Ascending aorta (tissue), 2 donors: ENCODE data around the gene SRP14. TPM values are rescaled to one million over a fixed set of nuclear protein-coding genes. Genes with fewer than 3 reads are reported as not detected.

Source experiments
- DNase-seq, 2 donors: peaks; one replicate each; pipeline ENCODE4 v3.0.0-alpha.2; 2019; ENCODE audit warnings: low spot score in 2 of 2
- H3K27ac ChIP-seq, 2 donors: fragments of 200-600 bp; sonication (generic); one replicate each; pipeline ENCODE4 v1.5.1; 2016 to 2017; ENCODE audit warnings: mild to moderate bottlenecking in 1 of 2
- H3K27me3 ChIP-seq: fragments of 200-600 bp; sonication (generic); one replicate; pipeline ENCODE4 v1.5.1; 2017
- H3K36me3 ChIP-seq, 2 donors: fragments of 200-600 bp; sonication (generic); one replicate each; pipeline ENCODE4 v1.5.1; 2016
- H3K4me1 ChIP-seq, 2 donors: fragments of 200-600 bp; sonication (generic); one replicate each; pipeline ENCODE4 v1.5.1; 2016 to 2017; ENCODE audit warnings: mild to moderate bottlenecking in 1 of 2
- H3K4me3 ChIP-seq, 2 donors: fragments of 200-600 bp; sonication (generic); one replicate each; pipeline ENCODE4 v1.5.1; 2016 to 2017; ENCODE audit warnings: mild to moderate bottlenecking in 1 of 2
- H3K9me3 ChIP-seq, 2 donors: fragments of 200-600 bp; sonication (generic); one replicate each; pipeline ENCODE4 v1.5.1; 2016
- intact Hi-C: fragments of 100-400 bp; cut with DNase I; formaldehyde crosslinking; loops from one replicate; pipeline ENCODE4 v1.15.1; 2023
- total RNA-seq: library from RNA; depleted of rRNA; stranded (reverse); fragments of >200 nt; gene quantifications from one replicate; pipeline ENCODE4 v1.1.0, GENCODE V29; 2016
- TF ChIP-seq, protein P1 (sequence below), 3 experiments: fragments of 200-600 bp in 2 of 3; fragments of 450-650 bp in 1 of 3; sonication (generic) in 2 of 3; IDR thresholded peaks; one replicate each; pipeline ENCODE4 v1.5.1; 2016 to 2019; ENCODE audit warnings: antibody characterized with exemption in 3 of 3, mild to moderate bottlenecking in 1 of 3, moderate library complexity in 1 of 3

The SRP14 gene
- total RNA-seq, 1 donor from 2014 or later: 365 TPM

GRCh38 chr15:40058476-40059140 is 19.6 kb upstream of the SRP14 start:
- H3K9me3 ChIP-seq: no peaks in the 10 kb centered on the region
- no peaks in the 10 kb centered on the region for H3K36me3 ChIP-seq
- TF ChIP-seq, protein P1, sequence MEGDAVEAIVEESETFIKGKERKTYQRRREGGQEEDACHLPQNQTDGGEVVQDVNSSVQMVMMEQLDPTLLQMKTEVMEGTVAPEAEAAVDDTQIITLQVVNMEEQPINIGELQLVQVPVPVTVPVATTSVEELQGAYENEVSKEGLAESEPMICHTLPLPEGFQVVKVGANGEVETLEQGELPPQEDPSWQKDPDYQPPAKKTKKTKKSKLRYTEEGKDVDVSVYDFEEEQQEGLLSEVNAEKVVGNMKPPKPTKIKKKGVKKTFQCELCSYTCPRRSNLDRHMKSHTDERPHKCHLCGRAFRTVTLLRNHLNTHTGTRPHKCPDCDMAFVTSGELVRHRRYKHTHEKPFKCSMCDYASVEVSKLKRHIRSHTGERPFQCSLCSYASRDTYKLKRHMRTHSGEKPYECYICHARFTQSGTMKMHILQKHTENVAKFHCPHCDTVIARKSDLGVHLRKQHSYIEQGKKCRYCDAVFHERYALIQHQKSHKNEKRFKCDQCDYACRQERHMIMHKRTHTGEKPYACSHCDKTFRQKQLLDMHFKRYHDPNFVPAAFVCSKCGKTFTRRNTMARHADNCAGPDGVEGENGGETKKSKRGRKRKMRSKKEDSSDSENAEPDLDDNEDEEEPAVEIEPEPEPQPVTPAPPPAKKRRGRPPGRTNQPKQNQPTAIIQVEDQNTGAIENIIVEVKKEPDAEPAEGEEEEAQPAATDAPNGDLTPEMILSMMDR (IDR thresholded peaks at IDR 0.05): no peak
- H3K4me1 ChIP-seq: peaks cover 5 to 12% of the 10 kb centered on the region in 2 donors
- peak in 1 of 2 donors; percentile 33 for DNase-seq
- intact Hi-C loops: no loop called here
- H3K4me3 ChIP-seq: no peak overlapping the region
- no peaks in the 10 kb centered on the region for H3K27me3 ChIP-seq
- H3K27ac ChIP-seq: no peak overlapping the region

DNA sequence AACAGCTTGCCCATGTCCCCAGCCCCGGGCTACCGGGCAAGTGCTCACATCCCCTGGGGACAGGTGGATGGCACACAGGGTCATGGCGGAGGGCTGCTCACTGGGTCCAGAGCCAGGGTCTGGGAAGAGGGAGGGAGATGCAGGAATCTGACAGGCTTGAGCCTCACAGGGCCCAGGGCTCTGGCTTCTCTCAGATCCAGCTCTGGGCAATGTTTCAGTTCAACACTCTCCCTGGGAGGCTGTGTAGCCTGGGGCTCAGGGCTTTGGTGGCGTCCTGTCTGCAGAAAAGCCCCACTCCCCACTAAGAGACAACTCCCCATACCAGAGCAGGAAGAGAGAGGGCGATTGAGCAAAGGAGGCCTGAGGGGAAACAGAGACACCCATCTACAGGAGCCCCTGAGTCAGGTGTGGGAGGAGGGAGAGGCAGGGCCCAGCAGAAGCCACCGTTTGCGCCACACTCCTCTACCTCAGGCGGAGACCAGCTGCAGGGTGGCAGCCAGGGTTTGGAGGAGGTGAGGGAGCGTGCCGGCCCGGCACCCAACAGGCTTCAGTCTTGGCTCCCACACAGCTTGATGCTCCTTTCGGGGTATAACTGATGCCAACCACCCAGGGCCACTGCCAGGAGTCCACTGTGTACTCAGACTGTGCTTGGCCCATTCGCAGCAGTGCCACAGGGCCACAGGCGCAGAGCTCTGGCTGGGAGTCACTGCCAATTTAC is 16.8 kb upstream of the SRP14 start:
- peak in 1 of 2 donors; percentile 54 for DNase-seq
- H3K27ac ChIP-seq: no peak overlapping the region
- H3K36me3 ChIP-seq: no peaks in the 10 kb centered on the region
- H3K4me1 ChIP-seq: peaks cover 0 to 7% of the 10 kb centered on the region in 2 donors
- H3K4me3 ChIP-seq: no peak overlapping the region
- intact Hi-C loops: no loop called here
- no peaks in the 10 kb centered on the region for H3K9me3 ChIP-seq
- TF ChIP-seq, protein P1 (IDR thresholded peaks at IDR 0.05): no peak
- no peaks in the 10 kb centered on the region for H3K27me3 ChIP-seq

DNA sequence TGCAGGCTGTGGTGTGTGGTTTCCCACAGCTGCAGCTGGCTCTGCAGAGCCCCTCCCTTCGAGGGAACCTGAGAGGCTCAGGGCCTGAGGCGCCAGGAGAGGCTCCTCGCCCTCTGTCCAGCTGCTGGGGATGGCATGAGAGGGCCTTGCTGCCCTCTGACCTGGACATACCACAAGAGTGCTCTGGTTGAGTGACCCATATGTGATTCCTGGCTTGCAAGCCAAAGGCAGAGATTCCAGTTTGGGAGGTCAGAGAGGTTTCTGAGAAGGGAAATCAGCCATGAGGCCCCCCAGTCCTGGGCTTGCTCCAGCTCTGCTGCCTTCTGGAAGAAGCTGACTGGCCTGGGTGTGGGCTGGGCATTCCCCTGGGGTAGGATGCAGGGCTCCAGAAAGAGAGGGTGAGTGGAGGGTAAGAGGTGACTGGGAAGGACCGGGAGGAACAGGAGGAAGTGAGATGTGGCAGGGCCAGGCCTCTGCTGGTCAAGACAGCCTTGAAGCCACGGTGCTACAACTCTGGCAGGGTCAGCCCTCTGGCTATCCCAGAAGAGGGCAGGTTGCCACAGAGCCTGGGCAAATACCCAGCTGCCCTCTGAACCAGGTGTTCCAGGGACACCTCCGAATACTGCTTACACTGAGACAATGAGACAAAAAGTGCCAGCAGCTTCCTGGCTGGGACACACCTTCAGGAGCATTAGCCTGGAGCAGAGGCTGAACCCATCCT is 16.0 kb upstream of the SRP14 start:
- no peak overlapping the region for H3K27ac ChIP-seq
- no peaks in the 10 kb centered on the region for H3K9me3 ChIP-seq
- DNase-seq: peak in 1 of 2 donors; percentile 61
- no peak overlapping the region for H3K4me3 ChIP-seq
- H3K4me1 ChIP-seq: peaks cover 0 to 7% of the 10 kb centered on the region in 2 donors
- H3K36me3 ChIP-seq: no peaks in the 10 kb centered on the region
- no peaks in the 10 kb centered on the region for H3K27me3 ChIP-seq
- TF ChIP-seq, protein P1 (IDR thresholded peaks at IDR 0.05): no peak
- intact Hi-C loops: no loop called here

DNA sequence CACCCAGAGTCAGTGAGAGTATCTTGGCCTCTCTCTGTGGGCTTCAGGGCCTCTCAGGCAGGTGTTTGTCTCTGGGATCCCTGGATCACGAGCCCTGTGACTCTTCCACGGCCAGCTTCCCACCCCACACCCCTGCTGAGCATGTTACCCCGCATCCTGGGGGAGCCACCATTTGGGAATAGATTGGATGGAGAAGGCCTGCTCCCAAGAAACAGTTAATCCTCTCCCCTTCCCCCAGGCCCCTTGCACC is 15.5 kb upstream of the SRP14 start:
- intact Hi-C loops: no loop called here
- no peak overlapping the region for H3K4me3 ChIP-seq
- no peaks in the 10 kb centered on the region for H3K36me3 ChIP-seq
- H3K4me1 ChIP-seq: peaks cover 0 to 7% of the 10 kb centered on the region in 2 donors
- TF ChIP-seq, protein P1 (IDR thresholded peaks at IDR 0.05): no peak
- H3K27me3 ChIP-seq: no peaks in the 10 kb centered on the region
- no peaks in the 10 kb centered on the region for H3K9me3 ChIP-seq
- no peak overlapping the region for H3K27ac ChIP-seq
- DNase-seq: no peak

GRCh38 chr15:40053831-40054604 is 15.0 kb upstream of the SRP14 start:
- TF ChIP-seq, protein P1 (IDR thresholded peaks at IDR 0.05): no peak
- intact Hi-C loops: no loop called here
- peak in 1 of 2 donors; percentile 59 for DNase-seq
- Histone ChIP-seq H3K36me3 (no peaks in the 10 kb centered on the region), H3K4me3 (no peak overlapping the region), H3K4me1 (peaks cover 0 to 7% of the 10 kb centered on the region in 2 donors), H3K9me3 (no peaks in the 10 kb centered on the region), H3K27ac (no peak overlapping the region), H3K27me3 (no peaks in the 10 kb centered on the region)
